GM12891 (cell line): Measurements from ENCODE around the gene PTPN4.
"Not testable (repeated sequence)": the region's sequence is repeated elsewhere in the genome, so short reads cannot be mapped to it uniquely, and the experiment has no call there.

Experiments used
- DNase-seq: peaks from one replicate; pipeline ENCODE4 v3.0.0; 2011; ENCODE audit warnings: low spot score; ENCODE audit not compliant: insufficient read length
- FAIRE-seq: peaks from 2 replicates; lab custom pipeline; 2011; peaks lifted over from hg19 to GRCh38; lab: Jason Lieb, UNC
- PAX5 ChIP-seq: IDR thresholded peaks from 2 replicates; pipeline ENCODE4 v1.6.1; 2011; ENCODE audit warnings: low read length, moderate library complexity, mild to moderate bottlenecking; ENCODE audit not compliant: insufficient read depth, severe bottlenecking
- POLR2A ChIP-seq: IDR thresholded peaks from 2 replicates; pipeline ENCODE4 v1.6.1; 2011; ENCODE audit warnings: low read depth, low read length, control low read depth
- POLR2AphosphoS5 ChIP-seq: IDR thresholded peaks from 2 replicates; pipeline ENCODE4 v1.6.1; 2011; ENCODE audit warnings: low read depth, low read length, control low read depth
- POU2F2 ChIP-seq: IDR thresholded peaks from 2 replicates; pipeline ENCODE4 v1.6.1; 2011; ENCODE audit warnings: low read depth, mild to moderate bottlenecking, control low read depth, low read length, moderate library complexity
- SPI1 ChIP-seq: IDR thresholded peaks from 2 replicates; pipeline ENCODE4 v1.6.1; 2011; ENCODE audit warnings: low read depth, low read length, control low read depth
- TAF1 ChIP-seq: IDR thresholded peaks from 2 replicates; pipeline ENCODE4 v1.6.1; 2011; ENCODE audit warnings: low read depth, low read length, control low read depth

PTPN4 gene

DNA sequence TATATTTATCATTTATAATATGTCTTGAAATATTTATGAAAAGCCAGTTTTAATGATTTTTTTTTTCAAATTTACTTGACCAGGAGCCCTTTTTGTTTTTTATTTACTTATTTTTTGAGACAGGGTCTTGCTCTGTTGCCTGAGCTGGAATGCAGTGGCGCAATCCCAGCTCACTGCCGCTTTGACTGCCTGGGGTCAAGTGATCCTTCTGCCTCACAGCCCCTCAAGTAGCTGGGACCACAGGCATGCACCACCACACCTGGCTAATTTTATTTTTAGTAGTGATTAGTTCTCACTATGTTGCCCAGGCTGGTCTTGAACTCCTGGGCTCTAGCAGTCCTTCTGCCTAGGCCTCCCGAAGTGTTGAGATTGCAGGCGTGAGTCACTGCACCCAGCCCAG lies 258.8 kb downstream of the PTPN4 start:
- no peak for TF ChIP-seq POLR2A
- no peak for TF ChIP-seq SPI1
- TF ChIP-seq PAX5 = no peak
- TF ChIP-seq POU2F2 = no peak
- no peak for TF ChIP-seq POLR2AphosphoS5
- TF ChIP-seq TAF1 = no peak
- FAIRE-seq (no peak), DNase-seq (no peak)

GRCh38 chr2:120020554-120020953 lies 260.8 kb downstream of the PTPN4 start:
- TF ChIP-seq TAF1 (no peak), PAX5 (no peak), POLR2AphosphoS5 (no peak), POU2F2 (no peak), SPI1 (no peak), POLR2A (no peak)
- DNase-seq (no peak), FAIRE-seq (no peak)

GRCh38 chr2:120022505-120022904 lies 262.8 kb downstream of the PTPN4 start:
- DNase-seq, FAIRE-seq: not testable (repeated sequence)

DNA sequence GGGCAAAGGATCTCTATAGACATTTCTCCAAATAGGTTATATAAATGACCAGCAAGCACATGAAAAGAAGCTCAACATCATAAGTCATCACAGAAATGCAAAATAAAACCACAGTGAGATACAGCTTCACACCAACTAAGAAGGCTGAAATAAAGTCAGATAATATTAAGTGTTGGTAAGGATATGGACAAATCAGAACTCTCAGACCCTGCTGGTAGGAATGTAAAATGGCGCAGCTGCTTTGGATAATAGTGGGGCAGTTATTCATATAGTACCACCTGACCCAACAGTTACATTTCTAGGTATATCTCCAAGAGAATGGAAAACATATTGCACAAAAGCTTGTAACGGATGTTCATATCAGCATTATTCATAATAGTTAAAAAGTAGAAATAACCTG lies 267.2 kb downstream of the PTPN4 start:
- DNase-seq = no peak
- FAIRE-seq = no peak
- TF ChIP-seq SPI1 (no peak), TAF1 (no peak), POU2F2 (no peak), POLR2A (no peak), PAX5 (no peak), POLR2AphosphoS5 (no peak)

DNA sequence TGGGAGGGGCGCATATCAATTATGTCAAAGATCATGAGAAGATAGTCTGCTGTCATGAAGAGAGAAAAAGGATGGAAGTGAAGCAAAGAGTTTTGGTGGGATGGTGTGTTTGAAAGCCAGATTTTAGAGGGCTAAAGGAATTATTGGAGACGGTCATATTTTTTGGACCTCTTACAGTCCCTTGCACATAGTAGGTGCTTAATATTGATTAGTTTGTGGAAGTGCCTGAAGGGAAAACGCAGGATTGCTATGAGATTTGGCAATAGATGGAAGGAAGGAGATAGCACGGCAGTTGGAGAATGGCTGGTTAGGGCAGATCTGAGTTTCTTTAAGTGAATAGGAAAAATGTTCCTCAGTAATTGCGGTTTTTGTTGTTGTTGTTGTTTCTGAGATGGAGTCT lies 269.1 kb downstream of the PTPN4 start:
- no peak for FAIRE-seq
- TF ChIP-seq POLR2A (no peak), POU2F2 (no peak), TAF1 (no peak), PAX5 (no peak), POLR2AphosphoS5 (no peak), SPI1 (no peak)
- no peak for DNase-seq

DNA sequence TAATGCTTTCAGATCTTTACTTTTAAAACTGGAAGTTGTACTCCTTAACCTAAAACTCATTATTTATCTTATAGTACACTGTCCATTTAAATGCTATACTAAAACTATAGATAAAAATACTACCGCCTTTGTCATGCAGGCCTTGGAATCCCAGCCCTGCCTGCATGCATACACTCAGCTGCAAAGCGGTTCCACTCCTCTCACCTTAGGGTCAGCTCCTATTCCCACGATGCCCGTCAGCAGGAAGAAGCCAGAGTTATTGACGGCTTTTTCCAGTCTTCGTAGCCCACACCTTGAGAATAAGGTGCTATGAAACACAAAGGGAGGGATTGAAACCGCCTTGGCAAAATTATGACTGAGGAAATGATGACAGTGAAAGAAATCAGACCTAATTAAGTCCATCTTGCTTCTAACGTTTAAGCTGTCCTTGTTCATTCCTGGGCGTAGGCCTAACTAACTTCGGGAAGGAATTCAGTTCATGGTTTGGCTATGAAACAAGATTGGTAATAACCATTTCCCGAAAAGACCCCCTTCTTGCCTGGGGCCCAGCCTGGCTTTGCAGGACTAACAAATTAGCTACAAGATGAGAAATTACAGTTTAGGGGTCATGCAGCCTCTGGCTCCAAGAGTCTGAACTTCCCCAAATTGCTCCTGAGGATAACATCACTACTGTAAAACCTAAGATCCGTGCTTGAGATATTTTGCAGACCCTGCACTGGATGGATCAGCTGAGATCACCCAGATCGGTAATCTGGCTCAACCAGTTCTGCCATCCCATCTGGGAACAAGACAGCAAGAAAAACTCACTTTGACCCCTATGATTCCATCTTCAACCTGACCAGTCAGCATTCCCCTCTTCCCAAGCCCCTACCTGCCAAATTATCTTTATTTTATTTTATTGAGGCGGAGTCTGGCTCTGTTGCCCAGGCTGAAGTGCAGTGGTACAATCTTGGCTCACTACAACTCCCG lies 270.2 kb downstream of the PTPN4 start:
- FAIRE-seq = peak; percentile 50
- TF ChIP-seq POLR2AphosphoS5 (no peak), SPI1 (no peak), POLR2A (no peak), POU2F2 (no peak), TAF1 (no peak), PAX5 (no peak)
- no peak for DNase-seq

DNA sequence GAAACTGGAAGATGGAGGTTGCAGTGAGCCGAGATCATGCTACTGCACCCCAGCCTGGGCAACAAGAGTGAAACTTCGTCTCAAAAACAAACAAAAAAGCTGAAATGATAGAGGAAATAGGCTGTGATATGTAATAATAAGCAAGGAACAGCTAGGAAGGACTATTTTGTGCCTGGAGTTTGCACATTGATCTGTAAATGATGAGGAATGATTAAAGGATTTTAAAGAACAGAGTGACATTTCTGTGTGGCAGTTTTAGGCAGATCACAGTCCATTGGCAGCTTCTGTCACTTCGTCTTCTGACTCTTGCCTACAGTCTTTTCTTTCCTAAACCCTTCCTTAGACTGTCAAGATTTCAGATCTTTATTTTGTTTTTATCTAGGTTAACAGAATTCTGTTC lies 272.6 kb downstream of the PTPN4 start:
- DNase-seq = no peak
- FAIRE-seq = no peak

More for the DNA sequence above, 272.6 kb downstream of the PTPN4 start:
- no peak for TF ChIP-seq POU2F2
- no peak for TF ChIP-seq SPI1
- TF ChIP-seq POLR2AphosphoS5 = no peak
- TF ChIP-seq PAX5 = no peak
- TF ChIP-seq TAF1 = no peak
- no peak for TF ChIP-seq POLR2A
